ENCODE measurements around the gene ANKRD9.
"Not testable (repeated sequence)": the region's sequence is repeated elsewhere in the genome, so short reads cannot be mapped to it uniquely, and the experiment has no call there.

Gene ANKRD9

DNA sequence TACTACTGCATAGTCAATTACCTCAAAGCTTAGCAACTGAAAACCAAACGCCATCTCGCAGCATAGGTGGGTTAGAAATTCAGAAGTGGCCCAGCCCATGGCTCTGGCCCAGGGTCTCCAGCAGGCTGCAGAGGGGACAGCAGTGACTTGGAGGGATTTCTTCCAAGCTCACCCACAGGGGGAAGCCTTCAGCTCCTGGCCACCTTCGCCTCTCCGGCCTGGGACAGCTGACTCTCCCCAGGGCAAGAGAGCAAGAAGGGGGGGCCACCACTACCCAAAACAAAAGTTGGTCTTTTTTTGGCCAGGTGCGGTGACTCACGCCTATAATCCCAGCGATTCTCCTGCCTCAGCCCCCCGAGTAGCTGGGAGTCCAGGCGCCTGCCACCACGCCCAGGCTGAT lies 32.2 kb upstream of the ANKRD9 start:
- Histone ChIP-seq H3K27me3 (replicated peaks in 2 of 5; ENCODE audit: control insufficient read depth in 4 of 5, insufficient read depth in 5 of 5, low read length in 4 of 5) (peaks cover 0 to 38% (median 16%) of the 10 kb centered on the region in 5 experiments), H3K9me3 (ENCODE audit: control extremely low read depth in 1 of 5, control insufficient read depth in 4 of 5, insufficient read depth in 2 of 5, low read depth in 1 of 5, low read length in 4 of 5) (no peaks in the 10 kb centered on the region), H3K4me3 (ENCODE audit: control insufficient read depth in 1 of 7, extremely low read depth in 1 of 7, insufficient read depth in 4 of 7, low read depth in 2 of 7, low read length in 6 of 7) (no peak overlapping the region), H3K4me1 (ENCODE audit: control extremely low read depth in 1 of 4, control insufficient read depth in 4 of 4, insufficient read depth in 4 of 4, low read length in 3 of 4) (peaks cover 0 to 32% (median 22%) of the 10 kb centered on the region in 4 experiments), H3K36me3 (ENCODE audit: control insufficient read depth in 4 of 4, insufficient read depth in 4 of 4, low read length in 3 of 4) (no peaks in the 10 kb centered on the region), H3K27ac (ENCODE audit: insufficient read depth in 1 of 2, low read depth in 1 of 2, low read length in 2 of 2, poor library complexity in 1 of 2, severe bottlenecking in 2 of 2) (no peak overlapping the region)
- DNase-seq = no peak
- ChIA-PET POLR2A (no interaction called here), CTCF (interaction anchor here (1.1 to 2.4 kb wide), 2 partner anchors 17 to 31 kb away, joined by 3 to 9 read pairs; no protein-coding TSS in a partner anchor)
- 86% methylated on average over 7 of the region's 10 CpGs for WGBS (ENCODE audit: insufficient coverage)

DNA sequence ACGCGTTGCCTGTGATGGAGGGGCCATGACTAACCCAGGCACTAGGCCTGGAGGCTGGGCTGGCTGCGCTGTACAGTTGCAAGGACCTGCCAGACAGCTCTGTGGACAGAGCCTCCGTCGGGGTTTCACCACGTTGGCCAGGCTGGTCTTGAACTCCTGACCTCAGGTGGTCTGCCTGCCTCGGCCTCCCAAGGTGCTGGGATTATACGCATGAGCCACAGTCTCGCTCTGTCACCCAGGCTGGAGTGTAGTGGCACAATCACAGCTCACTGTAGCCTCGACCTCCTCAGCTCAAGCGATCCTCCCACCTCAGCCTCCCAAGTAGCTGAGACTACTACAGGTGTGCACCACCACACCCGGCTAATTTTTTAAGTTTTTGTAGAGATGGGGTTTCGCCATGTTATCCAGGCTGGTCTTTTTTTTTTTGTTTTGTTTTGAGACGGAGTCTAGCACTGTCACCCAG lies 31.5 kb upstream of the ANKRD9 start:
- H3K27me3 ChIP-seq (replicated peaks in 2 of 5; ENCODE audit: control insufficient read depth in 4 of 5, insufficient read depth in 5 of 5, low read length in 4 of 5) = peaks cover 0 to 33% (median 15%) of the 10 kb centered on the region in 5 experiments
- H3K4me3 ChIP-seq (ENCODE audit: control insufficient read depth in 1 of 7, extremely low read depth in 1 of 7, insufficient read depth in 4 of 7, low read depth in 2 of 7, low read length in 6 of 7); H3K27ac ChIP-seq (ENCODE audit: insufficient read depth in 1 of 2, low read depth in 1 of 2, low read length in 2 of 2, poor library complexity in 1 of 2, severe bottlenecking in 2 of 2); H3K9me3 ChIP-seq (ENCODE audit: control extremely low read depth in 1 of 5, control insufficient read depth in 4 of 5, insufficient read depth in 2 of 5, low read depth in 1 of 5, low read length in 4 of 5); DNase-seq; POLR2A ChIA-PET; H3K36me3 ChIP-seq (ENCODE audit: control insufficient read depth in 4 of 4, insufficient read depth in 4 of 4, low read length in 3 of 4): not testable (repeated sequence)
- WGBS (ENCODE audit: insufficient coverage) = 95% methylated on average over 10 of the region's 14 CpGs
- H3K4me1 ChIP-seq (ENCODE audit: control extremely low read depth in 1 of 4, control insufficient read depth in 4 of 4, insufficient read depth in 4 of 4, low read length in 3 of 4) = peaks cover 0 to 32% (median 22%) of the 10 kb centered on the region in 4 experiments
- CTCF ChIA-PET = interaction anchor here (1.1 to 2.4 kb wide), 2 partner anchors 16 to 31 kb away, joined by 3 to 9 read pairs; no protein-coding TSS in a partner anchor

DNA sequence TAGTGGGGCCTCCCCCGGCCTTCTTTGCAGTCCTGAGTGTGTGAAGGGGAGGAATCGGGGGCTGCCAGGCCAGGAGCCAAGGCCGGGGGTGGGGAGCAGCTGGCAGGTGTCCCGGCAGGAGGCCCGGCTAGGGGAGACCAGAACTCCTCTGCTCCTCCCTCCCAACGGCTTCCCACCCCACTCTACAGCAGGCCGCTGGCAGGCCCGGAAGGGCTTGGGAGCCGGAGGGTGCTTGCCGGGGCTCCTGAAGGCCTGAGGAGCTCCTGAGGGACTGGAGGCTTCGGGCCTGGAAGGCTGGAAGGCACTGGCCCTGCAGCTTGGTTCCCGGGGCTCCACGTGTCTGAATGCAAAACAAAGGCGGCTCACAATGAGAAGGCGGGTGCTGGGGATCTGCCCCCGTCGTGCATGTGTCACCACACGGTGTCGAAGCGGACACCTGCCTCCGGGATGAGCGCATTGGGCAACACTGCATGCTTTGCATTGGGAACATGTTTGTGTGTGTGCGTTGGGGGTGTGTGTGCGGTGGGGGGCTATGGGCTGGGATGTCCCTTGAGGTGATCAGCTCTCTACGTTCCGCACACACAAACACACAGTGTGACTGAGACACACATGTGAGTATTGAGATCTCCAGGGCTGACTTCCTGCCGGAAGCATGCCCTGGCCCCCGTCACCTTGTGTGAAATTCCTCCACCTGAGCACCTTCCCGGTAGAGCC lies 30.9 kb upstream of the ANKRD9 start:
- POLR2A ChIA-PET = no interaction called here
- peaks cover 0 to 27% (median 10%) of the 10 kb centered on the region in 5 experiments for H3K27me3 ChIP-seq (replicated peaks in 2 of 5; ENCODE audit: control insufficient read depth in 4 of 5, insufficient read depth in 5 of 5, low read length in 4 of 5)
- H3K27ac ChIP-seq (ENCODE audit: insufficient read depth in 1 of 2, low read depth in 1 of 2, low read length in 2 of 2, poor library complexity in 1 of 2, severe bottlenecking in 2 of 2) = no peak overlapping the region
- no peak overlapping the region for H3K4me3 ChIP-seq (ENCODE audit: control insufficient read depth in 1 of 7, extremely low read depth in 1 of 7, insufficient read depth in 4 of 7, low read depth in 2 of 7, low read length in 6 of 7)
- no peaks in the 10 kb centered on the region for H3K9me3 ChIP-seq (ENCODE audit: control extremely low read depth in 1 of 5, control insufficient read depth in 4 of 5, insufficient read depth in 2 of 5, low read depth in 1 of 5, low read length in 4 of 5)
- CTCF ChIA-PET = interaction anchor here (2.4 kb wide), 1 partner anchor 16 kb away, joined by 9 read pairs; no protein-coding TSS in a partner anchor
- DNase-seq = no peak
- WGBS (ENCODE audit: insufficient coverage) = 82% methylated on average over 14 of the region's 29 CpGs
- H3K36me3 ChIP-seq (ENCODE audit: control insufficient read depth in 4 of 4, insufficient read depth in 4 of 4, low read length in 3 of 4) = no peaks in the 10 kb centered on the region
- H3K4me1 ChIP-seq (ENCODE audit: control extremely low read depth in 1 of 4, control insufficient read depth in 4 of 4, insufficient read depth in 4 of 4, low read length in 3 of 4) = peaks cover 0 to 30% (median 22%) of the 10 kb centered on the region in 4 experiments

DNA sequence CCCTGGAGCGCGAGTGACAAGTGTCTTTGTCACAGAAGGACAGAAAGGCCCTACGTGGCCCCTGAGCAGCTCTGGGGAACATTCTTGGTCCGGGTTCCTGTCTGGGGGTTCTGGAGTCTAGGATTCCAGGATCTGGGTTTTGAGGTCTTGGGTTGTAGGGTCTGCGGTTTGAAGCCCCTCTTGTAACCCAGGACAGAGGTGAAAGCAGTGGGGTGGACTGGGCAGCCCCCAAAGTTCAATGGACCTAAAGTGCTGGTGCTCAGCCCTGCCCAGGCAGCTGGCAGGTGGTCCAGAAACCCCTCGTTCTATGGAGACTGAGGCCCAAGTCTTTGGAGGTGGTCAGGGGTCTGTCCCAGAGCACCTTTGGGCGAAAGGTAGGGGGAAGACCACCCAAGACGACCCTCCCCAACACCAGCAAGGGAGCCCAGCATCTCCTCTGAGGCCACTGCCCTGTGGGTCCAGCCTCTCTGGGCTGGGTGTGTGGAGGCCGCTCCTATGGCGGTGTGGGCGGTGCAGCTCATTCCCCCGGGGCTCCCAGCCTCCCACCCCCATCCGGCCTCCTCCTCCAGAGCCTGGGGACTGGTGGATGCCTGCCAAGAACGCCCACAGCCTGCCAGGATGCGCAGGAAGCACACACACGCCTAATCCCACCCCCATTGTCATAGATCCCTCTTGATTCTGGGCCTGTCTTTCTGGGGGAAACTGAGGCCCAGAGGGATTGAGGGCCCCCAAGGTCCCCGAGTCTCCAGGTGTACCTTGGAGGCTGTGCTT lies 30.2 kb upstream of the ANKRD9 start:
- H3K4me3 ChIP-seq (ENCODE audit: control insufficient read depth in 1 of 7, extremely low read depth in 1 of 7, insufficient read depth in 4 of 7, low read depth in 2 of 7, low read length in 6 of 7) = no peak overlapping the region
- ChIA-PET CTCF (interaction anchor here (2.4 to 3.0 kb wide), 2 partner anchors 15 to 16 kb away, joined by 9 to 10 read pairs; no protein-coding TSS in a partner anchor), POLR2A (no interaction called here)
- no peak for DNase-seq
- H3K27me3 ChIP-seq (replicated peaks in 2 of 5; ENCODE audit: control insufficient read depth in 4 of 5, insufficient read depth in 5 of 5, low read length in 4 of 5) = peaks cover 0 to 20% (median 5%) of the 10 kb centered on the region in 5 experiments
- no peaks in the 10 kb centered on the region for H3K9me3 ChIP-seq (ENCODE audit: control extremely low read depth in 1 of 5, control insufficient read depth in 4 of 5, insufficient read depth in 2 of 5, low read depth in 1 of 5, low read length in 4 of 5)
- H3K36me3 ChIP-seq (ENCODE audit: control insufficient read depth in 4 of 4, insufficient read depth in 4 of 4, low read length in 3 of 4) = no peaks in the 10 kb centered on the region
- peaks cover 0 to 25% (median 18%) of the 10 kb centered on the region in 4 experiments for H3K4me1 ChIP-seq (ENCODE audit: control extremely low read depth in 1 of 4, control insufficient read depth in 4 of 4, insufficient read depth in 4 of 4, low read length in 3 of 4)
- H3K27ac ChIP-seq (ENCODE audit: insufficient read depth in 1 of 2, low read depth in 1 of 2, low read length in 2 of 2, poor library complexity in 1 of 2, severe bottlenecking in 2 of 2) = no peak overlapping the region
- 57% methylated on average over 11 of the region's 17 CpGs for WGBS (ENCODE audit: insufficient coverage)

DNA sequence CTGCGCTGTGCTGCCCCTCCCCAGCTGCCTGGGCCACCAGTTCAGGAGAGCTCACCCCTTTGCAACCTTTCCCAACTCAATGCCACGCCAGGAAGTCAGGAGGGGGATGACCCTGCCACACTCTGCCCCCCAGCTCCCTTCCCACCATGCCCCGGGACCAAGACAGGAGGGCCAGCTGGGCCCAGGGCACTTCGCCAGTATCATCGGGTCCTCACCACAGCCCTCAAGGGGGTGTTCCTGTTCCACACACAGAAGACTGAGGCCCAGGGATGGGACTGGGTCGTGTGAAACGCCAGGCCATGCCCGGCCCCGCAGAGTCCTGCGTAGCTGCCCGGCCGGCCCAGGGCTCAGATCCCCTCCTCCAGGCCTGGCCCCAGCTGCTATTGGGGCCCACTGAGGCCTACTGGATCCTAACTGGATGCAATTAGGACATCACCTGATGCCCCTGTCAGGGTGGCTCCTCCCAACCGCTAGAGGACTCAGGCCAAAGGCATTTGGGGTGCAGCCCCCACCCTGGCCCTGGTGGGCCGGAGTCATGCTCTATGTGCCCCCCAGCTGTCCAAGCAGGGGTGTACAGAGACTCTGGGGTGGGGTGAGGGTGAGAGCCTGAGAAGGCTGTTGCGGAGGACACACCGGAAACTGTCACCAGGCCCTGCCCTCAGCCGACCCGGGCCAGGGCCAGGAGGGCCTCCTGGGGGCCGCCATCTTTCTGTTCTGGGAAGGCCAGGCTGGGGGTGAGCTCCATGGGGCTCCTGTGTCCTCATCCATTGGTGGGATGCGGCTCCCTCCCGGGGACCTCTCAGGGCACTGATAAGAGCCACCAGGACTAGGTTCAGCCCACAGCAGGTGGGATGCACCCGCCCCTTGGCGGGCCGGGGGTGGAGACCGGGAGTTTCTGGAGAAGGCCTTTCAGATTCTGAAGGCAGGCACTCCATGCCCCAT lies 29.3 kb upstream of the ANKRD9 start:
- peak overlapping the region in 1 of 7 experiments; percentile 28 for H3K4me3 ChIP-seq (ENCODE audit: control insufficient read depth in 1 of 7, extremely low read depth in 1 of 7, insufficient read depth in 4 of 7, low read depth in 2 of 7, low read length in 6 of 7)
- ChIA-PET POLR2A (no interaction called here), CTCF (interaction anchor here (1.5 to 3.0 kb wide), 4 partner anchors 10 to 155 kb away, joined by 3 to 10 read pairs (median 6); no protein-coding TSS in a partner anchor)
- H3K27me3 ChIP-seq (replicated peaks in 2 of 5; ENCODE audit: control insufficient read depth in 4 of 5, insufficient read depth in 5 of 5, low read length in 4 of 5) = peaks cover 0 to 11% (median 2%) of the 10 kb centered on the region in 5 experiments
- no peaks in the 10 kb centered on the region for H3K36me3 ChIP-seq (ENCODE audit: control insufficient read depth in 4 of 4, insufficient read depth in 4 of 4, low read length in 3 of 4)
- H3K9me3 ChIP-seq (ENCODE audit: control extremely low read depth in 1 of 5, control insufficient read depth in 4 of 5, insufficient read depth in 2 of 5, low read depth in 1 of 5, low read length in 4 of 5) = no peaks in the 10 kb centered on the region
- peak in 2 of 3 donors; percentile 42 to 45 for DNase-seq
- WGBS (ENCODE audit: insufficient coverage) = 59% methylated on average over 20 of the region's 25 CpGs
- no peak overlapping the region for H3K27ac ChIP-seq (ENCODE audit: insufficient read depth in 1 of 2, low read depth in 1 of 2, low read length in 2 of 2, poor library complexity in 1 of 2, severe bottlenecking in 2 of 2)
- peaks cover 0 to 24% (median 16%) of the 10 kb centered on the region in 4 experiments for H3K4me1 ChIP-seq (ENCODE audit: control extremely low read depth in 1 of 4, control insufficient read depth in 4 of 4, insufficient read depth in 4 of 4, low read length in 3 of 4)

DNA sequence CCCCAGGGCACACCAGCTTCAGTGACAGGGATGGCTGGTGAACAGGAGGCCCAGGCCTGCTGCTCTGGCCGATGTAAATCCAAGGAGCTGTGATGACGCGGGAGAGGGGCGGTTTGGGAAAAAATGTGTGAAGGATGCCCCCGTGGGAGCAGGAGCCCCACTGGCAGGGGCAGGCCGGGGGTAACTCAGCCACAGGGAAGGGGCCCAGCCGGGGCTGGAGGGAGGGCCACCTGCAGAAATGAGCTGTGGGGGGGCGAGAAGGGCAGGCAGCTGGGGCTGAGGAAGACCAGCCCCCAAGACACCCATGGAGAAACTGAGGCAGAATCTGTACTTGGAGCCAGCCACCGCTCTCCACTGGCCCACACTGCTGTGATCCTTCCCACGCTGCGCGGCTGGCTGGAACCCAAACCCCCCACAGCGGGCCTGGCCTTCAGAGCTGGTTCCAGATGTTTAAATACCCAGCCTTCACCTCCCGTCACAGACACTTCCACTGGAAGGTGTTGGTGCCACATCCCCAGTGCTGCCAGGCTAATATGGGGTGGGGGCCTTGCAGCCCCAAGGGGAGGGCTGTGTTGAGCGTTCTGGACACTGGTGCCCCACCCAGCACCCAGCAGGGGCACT lies 28.5 kb upstream of the ANKRD9 start:
- Histone ChIP-seq H3K4me3 (ENCODE audit: control insufficient read depth in 1 of 7, extremely low read depth in 1 of 7, insufficient read depth in 4 of 7, low read depth in 2 of 7, low read length in 6 of 7) (no peak overlapping the region), H3K9me3 (ENCODE audit: control extremely low read depth in 1 of 5, control insufficient read depth in 4 of 5, insufficient read depth in 2 of 5, low read depth in 1 of 5, low read length in 4 of 5) (no peaks in the 10 kb centered on the region), H3K4me1 (ENCODE audit: control extremely low read depth in 1 of 4, control insufficient read depth in 4 of 4, insufficient read depth in 4 of 4, low read length in 3 of 4) (peaks cover 0 to 24% (median 16%) of the 10 kb centered on the region in 4 experiments), H3K27me3 (replicated peaks in 2 of 5; ENCODE audit: control insufficient read depth in 4 of 5, insufficient read depth in 5 of 5, low read length in 4 of 5) (peaks cover 0 to 4% (median 0%) of the 10 kb centered on the region in 5 experiments), H3K27ac (ENCODE audit: insufficient read depth in 1 of 2, low read depth in 1 of 2, low read length in 2 of 2, poor library complexity in 1 of 2, severe bottlenecking in 2 of 2) (no peak overlapping the region), H3K36me3 (ENCODE audit: control insufficient read depth in 4 of 4, insufficient read depth in 4 of 4, low read length in 3 of 4) (no peaks in the 10 kb centered on the region)
- DNase-seq = no peak
- ChIA-PET CTCF (interaction anchor here (1.5 to 3.0 kb wide), 4 partner anchors 10 to 156 kb away, joined by 3 to 10 read pairs (median 6); no protein-coding TSS in a partner anchor), POLR2A (no interaction called here)
- 83% methylated on average over 10 of the region's 15 CpGs for WGBS (ENCODE audit: insufficient coverage)
